Fibroblast of lung (primary cell): ENCODE measurements around the gene NEK1.

Source experiments
- CTCF ChIP-seq, 2 donors: IDR thresholded peaks in 1 of 2; conservative IDR thresholded peaks in 1 of 2; 1 replicate in 1 of 2; 2 replicates in 1 of 2; pipeline ENCODE4 v1.5.1; 2011 to 2012; ENCODE audit warnings: low read length in 2 of 2, control low read depth in 1 of 2, inconsistent platforms in 1 of 2, low read depth in 1 of 2, mild to moderate bottlenecking in 1 of 2
- EZH2 ChIP-seq: IDR thresholded peaks from 2 replicates; pipeline ENCODE4 v1.5.1; 2012; ENCODE audit warnings: low read length, control low read depth, mild to moderate bottlenecking; ENCODE audit errors: missing control alignments

DNA sequence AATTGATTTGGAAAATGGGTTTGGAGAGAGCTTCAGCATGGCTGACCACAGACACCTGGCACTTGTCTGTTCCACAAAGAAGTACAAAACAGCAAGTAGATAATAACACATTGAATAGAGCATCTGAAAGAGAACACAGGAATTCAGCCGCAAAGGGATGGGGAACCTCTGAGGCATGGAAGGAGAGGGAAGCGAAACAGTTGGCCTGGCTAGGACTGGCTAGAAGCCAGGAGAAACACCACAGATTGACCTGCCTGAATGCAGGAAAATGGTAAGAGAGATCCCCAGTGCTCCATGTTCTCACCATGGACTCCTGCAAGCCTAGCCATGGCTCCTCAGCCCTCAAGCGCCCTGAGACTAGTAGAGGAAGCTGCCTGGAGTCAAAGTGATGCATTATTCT is 171.9 kb downstream of the NEK1 start:
- TF ChIP-seq EZH2 = no peak
- TF ChIP-seq CTCF (conservative IDR thresholded peaks at IDR 0.05 in 1 of 2, IDR thresholded peaks at IDR 0.05 in 1 of 2; ENCODE audit: low read depth in 1 of 2, low read length in 2 of 2) = no peak
